Choroid plexus epithelial cell (primary cell): ENCODE results near the gene NAPB.

Source experiments
- DNase-seq: peaks from one replicate; pipeline ENCODE4 v3.0.0-alpha.2; 2010; ENCODE audit warnings: low read depth
- H3K4me3 ChIP-seq: 2 replicates; pipeline ENCODE4 v1.5.1; 2011; ENCODE audit warnings: low read depth, mild to moderate bottlenecking, control low read depth, low read length, moderate library complexity
- CTCF ChIP-seq: conservative IDR thresholded peaks from 2 replicates; pipeline ENCODE4 v1.5.1; 2011; ENCODE audit warnings: low read depth, mild to moderate bottlenecking, control low read depth, inconsistent platforms, low read length, moderate library complexity

Gene NAPB

DNA sequence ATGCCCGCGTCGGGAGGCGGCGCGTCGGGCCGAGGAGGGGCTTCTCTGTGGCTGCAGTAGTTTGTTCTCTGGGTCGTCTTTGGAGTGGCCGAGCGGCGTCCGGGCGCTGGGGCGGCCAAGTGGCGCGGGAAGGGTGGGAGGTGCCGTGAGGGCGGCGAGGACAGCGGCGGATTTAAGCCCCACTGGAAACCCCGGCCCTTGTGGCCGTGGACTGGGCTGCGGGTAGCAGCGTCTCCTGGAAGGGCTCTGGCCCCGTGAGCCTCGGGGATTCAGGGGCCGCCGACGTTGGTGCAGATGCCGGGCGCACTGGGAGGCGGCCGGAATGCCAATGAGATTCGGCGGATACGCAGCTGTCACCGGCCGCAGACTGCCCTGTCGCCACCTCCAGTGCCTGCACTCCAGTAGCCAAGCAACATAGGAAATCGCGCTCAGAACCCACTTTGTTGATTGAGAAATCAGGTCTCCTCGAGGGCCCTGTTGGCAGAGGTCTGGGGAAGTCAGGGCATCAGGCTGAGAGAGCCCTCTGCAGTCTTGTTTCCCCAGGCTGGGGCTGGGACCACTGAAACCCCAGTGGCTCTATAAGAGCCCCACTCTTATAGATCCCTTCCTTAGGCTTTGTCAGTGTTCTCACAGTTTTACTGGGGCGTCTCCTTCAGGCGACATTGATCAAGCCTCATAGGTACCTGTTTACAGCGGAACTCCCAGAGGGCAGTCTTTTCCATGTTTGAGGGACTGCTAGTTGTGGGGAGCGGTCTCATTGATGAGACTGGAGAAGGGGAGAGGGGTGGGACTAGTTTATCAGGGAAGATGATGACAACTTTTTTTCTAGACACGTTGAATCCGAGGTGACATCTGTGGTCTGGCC is 58.7 kb downstream of the NAPB start:
- no peak for TF ChIP-seq CTCF
- DNase-seq, result peak; percentile 47
- peak overlapping the region; percentile 82 for H3K4me3 ChIP-seq

- no peak for TF ChIP-seq CTCF
- peak; percentile 99 for DNase-seq
- H3K4me3 ChIP-seq, result peak within 1 kb of the TSS; percentile 82
These were observed 59.6 kb downstream of the NAPB start, which contains the start of gene GZF1 for GRCh38 chr20:23361476-23362391. TSS of gene GZF1 (plus strand) at chr20:23362182. CDS start at chr20:23364384, 2,202 bp downstream.

DNA sequence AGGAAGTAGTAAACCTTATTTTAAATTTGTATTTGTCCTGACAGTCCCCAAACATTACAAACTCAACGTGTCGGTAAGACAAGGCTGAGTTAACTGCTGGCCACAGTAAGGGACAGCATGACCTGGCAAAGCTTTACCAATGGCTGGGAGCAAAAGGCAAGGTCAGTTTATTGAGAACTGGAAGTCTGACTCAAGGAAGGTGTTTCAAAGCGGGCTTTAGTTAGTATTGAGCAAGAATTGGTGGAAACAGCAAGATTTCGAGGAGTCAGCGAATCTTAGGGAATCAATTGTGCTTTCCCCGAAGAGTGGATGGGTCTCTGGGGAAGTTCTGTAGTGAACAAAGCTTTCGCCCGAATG is 60.2 kb downstream of the NAPB start:
- TF ChIP-seq CTCF, result no peak
- DNase-seq, result peak; percentile 55
- H3K4me3 ChIP-seq, result peak overlapping the region; percentile 78

GRCh38 chr20:23360531-23360930 is 60.8 kb downstream of the NAPB start:
- no peak for DNase-seq
- TF ChIP-seq CTCF, result no peak
- no peak overlapping the region for H3K4me3 ChIP-seq

GRCh38 chr20:23358923-23359593 is 62.2 kb downstream of the NAPB start:
- no peak for DNase-seq
- no peak for TF ChIP-seq CTCF
- no peak overlapping the region for H3K4me3 ChIP-seq

DNA sequence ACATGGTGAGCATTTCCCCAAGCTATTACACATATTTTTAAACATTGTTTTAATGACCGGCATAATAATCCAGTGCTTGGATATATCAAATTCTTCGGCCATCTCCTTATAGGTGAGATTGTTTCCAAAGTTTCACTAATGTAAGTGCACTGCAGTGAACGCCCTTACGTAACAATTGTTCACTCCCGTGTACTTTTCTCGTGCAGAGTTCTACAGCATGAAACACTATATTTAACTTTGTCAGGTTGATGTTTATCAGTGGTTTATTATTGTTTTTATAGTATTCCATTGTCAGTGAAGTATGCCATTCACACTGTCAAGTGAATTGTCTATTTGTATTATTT is 62.8 kb downstream of the NAPB start:
- H3K4me3 ChIP-seq, result peak overlapping the region; percentile 89
- no peak for DNase-seq
- no peak for TF ChIP-seq CTCF
